HL-60/S4 treated with retinoic acid at 250 ng/mL for 4 days and 3 days (cell line): ENCODE data around the gene ANGPTL4.
"Not testable (repeated sequence)": the region's sequence is repeated elsewhere in the genome, so short reads cannot be mapped to it uniquely, and the experiment has no call there.

ENCODE experiments used
- in situ Hi-C: fragments of 300-500 bp; cut with MboI; formaldehyde crosslinking; loops from 2 replicates; pipeline ENCODE4 v1.7.0; 2022; ENCODE audit warnings: low sequenced_read_pairs

The ANGPTL4 gene

DNA sequence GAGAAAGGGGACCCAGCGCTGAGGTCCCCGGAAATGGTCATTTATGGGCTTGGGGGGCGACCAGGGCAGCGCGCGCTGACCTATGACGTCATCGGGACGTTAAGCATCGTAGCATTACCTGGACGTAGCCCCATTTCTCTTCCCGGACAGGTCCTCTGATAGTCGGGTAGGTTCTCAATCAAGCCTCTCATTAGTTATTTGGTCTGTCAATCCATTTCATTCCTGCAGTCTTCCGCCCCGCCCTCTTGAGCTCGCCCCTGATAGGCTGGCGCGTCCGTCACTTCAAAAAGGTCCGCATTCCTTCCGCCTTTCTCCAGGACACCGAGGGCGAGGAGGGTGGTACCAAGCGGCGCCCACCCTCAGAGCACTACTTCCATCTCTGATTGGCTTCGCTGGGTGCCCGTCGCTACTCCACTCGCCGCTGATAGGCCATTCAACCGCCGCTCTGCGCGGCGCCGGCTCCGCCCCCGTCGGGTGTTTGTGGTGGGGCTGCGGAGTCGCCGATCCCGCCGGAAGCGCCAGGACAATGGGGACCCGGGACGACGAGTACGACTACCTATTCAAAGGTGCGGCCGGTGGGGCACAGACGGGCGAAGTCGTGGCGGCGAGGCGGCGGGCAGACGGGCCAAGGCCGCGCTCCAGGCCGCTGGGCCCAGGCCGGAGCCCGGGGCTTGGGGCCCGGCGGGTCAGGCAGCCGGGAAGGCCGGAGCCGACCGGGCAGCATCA, 26.1 kb downstream of the ANGPTL4 start, which contains the start of gene RAB11B:
TSS of gene RAB11B (plus strand) at position 470 of the 726 bp plus-strand sequence. CDS start at position 527, 57 bp downstream.
- in situ Hi-C loops, result no loop called here

DNA sequence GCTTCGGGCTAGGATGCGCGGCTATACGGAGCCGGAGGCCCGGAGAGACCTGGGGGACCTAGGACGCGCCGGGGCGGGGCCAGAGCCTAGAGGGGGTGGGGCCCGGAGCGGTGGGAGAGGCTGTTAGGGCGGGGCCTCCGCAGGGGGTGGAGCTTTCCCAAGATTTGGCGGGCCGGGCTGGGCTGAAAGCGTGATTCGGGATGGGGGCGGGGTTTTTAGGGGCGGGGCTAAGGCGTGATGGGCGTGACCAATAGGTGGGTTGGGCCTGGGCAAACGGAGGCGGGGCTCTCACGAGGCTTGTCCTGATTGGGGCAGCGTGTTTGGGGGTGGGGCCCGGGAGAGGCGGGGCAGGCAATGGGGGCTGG, 26.6 kb downstream of the ANGPTL4 start:
- in situ Hi-C loops, result no loop called here

DNA sequence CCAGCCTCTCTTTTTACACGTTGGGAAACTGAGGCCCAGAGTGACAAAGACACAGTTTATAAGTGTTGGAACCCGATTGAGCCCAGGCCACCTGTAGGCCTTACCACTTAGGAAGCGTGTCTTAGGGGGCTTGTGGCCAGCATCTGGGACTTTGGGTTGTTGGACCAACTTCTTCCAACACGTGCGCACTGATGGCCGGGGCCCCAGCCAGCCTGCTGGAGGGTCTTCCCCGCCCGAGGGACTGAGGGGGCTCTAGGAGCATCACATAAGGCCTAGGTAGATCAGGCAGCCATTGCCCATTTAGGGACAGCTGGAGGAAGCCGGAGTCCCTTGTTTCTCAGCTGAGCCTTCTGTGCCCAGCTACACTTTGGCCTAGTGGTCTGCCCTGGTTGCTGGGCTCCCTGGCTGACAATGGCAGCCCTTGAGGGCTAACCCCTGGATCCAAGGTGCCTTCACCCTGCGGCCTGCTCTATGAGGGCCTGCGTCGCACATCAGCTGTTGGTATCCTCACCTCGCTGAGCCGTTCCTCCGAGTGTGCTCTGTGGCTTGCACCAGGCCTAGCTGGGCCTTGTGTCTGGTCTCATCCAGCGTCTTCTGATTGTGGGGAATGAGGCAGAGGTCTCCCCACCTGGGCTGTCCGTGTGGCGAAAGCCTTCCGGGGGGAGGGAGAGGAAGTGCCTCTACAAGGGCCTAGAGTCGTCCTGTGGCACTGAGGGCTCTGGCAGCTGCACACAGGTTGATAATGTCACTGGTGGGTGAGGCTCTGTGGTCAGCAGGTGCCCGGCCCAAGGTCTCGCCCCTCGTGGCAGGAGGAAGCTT, 27.5 kb downstream of the ANGPTL4 start:
- in situ Hi-C loops, result no loop called here

DNA sequence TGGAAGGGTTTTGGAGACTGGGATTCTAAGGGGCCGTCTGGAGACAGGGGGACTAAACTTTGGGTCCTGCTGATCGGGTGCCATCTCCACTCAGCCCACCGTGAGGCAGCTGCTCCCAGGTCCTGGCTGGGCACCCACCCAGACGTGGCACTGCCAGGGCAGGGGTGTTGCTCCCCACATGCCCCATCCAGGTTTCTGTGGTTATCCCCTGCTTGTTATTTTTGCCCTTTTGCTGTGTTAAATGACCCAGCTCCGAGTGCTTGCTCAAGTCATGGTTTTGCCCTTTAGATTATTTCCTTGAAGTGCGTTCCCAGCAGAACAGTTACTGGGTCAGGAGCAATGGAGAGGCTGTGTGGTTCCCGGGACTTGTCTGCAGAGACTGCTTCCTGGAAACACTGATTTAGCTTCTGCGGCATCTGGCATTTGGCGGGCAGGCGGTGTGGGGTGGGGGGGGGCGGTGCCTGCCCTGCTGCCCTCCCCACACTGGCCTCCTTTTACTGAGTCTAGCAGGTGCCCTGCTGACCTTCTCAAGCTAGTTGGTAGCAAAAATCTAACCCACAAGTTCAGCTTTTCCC, 28.1 kb downstream of the ANGPTL4 start:
- in situ Hi-C loops, result no loop called here

DNA sequence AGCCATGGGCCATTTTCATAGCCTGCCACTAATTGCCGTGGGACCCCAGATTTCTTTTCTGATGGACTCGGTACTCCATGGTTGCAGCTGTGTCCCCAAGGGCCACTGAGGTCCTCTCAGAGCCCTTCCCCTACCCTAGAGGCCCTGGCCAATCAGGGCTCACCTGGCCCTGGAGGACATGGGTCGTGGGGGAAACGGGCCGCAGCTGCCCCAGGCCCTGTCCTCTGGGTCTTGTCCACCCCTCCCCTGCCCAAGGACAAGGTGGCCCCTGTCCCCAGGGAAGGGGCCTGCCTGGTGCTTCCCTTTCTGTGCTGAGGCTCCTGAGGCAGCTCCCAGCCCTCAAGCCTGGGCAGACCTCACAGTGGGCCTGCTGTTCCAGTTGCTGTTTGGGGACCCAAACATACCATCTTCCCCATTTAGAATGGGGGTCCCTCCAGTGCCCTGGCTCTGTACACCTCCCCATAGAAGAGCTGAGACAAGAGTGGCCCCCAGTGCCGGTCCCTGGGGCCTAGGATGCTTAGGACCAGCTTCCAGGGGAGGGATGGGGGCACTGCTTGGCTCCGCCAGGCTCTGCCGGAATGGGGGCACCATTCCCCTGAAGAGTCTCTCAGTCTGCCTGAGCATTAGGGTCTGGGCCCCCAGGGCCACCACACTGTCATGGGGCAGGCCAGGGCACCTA, 29.4 kb downstream of the ANGPTL4 start:
- in situ Hi-C loops, result no loop called here

DNA sequence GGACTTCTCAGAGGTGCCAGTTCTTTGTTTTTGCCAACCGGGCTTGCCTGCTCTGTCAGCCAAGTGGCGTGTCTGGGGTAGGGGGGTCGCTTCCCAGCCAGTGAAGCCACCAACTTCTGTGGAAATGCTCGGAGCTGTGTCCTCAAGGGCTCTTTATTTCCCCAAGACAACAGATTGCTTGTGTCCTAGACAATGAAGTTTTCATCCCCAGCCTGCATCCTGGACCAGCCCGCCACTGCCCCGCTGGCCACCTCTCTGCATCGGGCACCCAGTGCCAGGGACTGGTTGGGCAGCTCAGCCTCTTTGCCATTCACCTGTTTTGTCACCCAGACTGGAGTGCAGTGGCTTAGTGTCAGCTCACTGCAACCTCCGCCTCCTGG, 29.9 kb downstream of the ANGPTL4 start:
- in situ Hi-C loops, result no loop called here

DNA sequence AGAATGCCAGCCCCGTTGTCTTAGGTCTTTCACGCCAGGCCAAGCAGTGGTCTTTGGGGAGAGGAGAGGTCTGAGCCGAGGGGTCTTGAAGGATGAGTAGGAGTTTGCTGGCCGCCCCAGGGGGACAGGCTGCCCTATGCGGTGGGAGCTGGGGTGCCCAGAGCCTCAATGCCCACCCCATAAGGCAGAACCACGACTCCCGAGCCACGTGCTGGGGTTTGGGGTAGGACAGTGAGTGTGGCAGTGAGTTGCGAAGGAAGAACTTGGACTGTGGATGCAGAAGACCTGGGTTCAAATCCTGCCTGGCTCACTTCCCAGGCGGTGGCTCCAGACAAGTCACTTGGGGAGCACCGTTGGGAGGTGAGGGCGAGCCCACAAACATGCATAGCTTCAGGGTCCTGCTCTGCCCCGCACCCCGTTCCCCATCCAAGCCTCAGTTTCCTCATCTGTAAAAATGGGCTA, 31.7 kb downstream of the ANGPTL4 start:
- in situ Hi-C loops, result no loop called here

DNA sequence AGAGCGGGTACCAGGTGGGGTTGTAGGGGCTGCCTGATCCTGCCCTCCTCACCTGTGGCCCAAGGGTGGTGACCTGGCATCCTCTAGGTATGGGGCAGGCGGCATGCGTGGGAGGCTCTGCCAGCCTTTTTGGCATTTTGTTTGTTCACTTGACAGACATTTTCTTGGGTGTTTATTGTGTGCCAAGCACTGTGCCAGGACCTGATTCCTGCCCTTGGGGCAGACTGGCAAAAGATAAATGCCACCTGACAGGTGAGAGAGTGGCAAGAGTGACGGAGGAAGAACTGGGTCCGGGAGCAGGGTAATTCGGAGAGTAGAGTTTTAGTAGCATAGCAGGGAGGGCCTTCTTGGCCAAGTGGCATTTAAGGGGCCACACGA, 32.2 kb downstream of the ANGPTL4 start:
- in situ Hi-C loops, result no loop called here

DNA sequence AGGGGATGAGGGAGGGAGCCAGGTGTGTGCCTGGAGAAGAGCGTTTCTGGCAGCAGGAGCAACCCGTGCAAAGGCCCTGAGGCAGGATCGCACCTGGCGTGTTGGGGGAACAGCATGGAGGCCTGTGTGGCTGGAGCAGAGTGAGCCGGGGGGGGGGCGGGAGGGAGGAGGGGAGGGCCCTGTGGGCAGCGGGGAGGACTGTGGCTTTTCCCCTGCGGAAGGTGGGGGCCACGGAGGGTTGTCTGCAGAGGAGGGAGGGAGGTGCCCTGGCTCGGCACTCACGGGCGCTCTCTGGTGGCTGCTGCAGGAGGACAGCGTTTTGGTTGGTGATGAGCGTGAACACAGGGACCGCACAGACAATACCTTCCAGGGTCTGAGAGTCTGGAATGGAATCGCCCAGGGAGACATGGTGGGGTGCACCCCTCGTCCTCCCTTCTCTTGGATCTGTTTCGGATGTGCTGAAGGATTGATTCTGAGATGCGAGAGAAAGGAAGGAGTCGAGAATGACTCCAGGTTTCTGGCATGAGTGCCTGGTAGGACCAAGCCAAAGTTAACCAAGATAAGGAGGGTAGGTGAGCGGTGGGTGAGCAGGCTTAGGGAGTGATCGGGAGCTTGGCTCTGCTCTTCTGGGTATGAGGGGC, 32.7 kb downstream of the ANGPTL4 start:
- in situ Hi-C loops, result no loop called here

DNA sequence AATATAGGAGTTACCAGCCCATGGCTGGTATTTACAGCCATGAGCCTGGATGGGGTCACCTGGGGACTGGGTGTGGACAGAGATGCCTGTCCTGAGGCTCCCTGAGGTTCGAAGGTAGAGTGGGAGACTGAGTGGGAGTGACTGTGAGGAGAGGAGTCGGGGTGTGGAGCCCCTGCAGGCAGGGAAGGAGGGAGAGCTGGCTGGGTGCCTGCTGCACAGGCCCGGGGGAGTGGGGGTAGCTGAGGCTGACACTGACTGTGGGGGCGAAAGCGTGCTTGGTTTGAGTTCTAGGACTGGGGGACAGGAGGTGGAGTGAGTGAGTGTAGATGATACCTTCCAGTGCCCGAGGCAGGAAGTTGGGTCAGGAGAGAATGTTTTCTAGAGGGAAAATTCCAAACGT, 33.3 kb downstream of the ANGPTL4 start:
- in situ Hi-C loops, result no loop called here

DNA sequence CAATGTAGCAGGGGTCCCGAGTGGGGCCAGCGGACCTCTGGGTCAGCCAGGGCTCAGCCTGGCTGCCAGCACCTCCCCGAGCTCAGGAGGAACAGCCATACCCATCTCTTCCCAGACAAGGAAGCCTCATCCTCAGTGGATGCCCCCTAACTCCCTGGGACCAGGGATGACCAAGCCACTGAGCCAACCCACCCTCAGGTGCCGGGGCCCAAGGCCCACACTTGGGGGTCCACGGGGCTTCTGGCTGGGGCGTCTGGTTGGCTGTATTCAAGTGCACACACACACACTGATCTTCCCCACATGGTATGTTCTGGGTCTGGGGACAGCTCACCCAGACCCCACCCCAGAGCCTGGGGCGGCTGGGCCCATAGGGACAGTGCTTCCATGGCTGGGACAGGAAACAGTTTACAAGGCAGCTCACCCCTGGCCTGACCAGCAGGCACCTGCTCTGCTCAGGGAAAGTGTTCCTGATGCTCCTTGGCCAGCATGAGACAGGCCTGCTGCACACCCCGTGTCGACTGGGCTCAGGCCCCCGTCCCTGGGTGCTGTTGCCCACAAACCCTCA, 33.9 kb downstream of the ANGPTL4 start:
- in situ Hi-C loops, result no loop called here

DNA sequence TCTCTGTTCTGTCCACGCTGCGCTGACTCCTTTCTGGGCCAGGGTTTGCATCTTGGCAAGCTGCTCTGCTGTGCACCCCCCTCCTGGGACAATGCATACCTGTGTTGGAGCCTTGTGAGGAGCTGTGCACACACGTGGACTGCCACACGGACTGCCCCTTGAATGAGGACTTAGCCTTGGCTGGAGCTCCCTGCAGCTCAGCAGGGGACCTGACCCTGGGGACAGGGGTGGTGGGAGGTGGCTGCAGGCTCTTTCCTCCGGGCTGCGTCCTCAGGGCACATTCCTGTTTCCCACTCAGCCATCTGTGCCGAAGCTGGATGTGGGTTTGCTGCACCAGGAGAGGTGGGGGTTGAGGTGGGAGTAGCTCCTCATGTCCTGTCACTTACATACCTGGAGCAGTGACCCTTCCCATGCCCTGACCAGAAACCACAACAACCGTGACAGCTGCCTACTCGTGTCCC, 34.4 kb downstream of the ANGPTL4 start:
- in situ Hi-C loops, result no loop called here

DNA sequence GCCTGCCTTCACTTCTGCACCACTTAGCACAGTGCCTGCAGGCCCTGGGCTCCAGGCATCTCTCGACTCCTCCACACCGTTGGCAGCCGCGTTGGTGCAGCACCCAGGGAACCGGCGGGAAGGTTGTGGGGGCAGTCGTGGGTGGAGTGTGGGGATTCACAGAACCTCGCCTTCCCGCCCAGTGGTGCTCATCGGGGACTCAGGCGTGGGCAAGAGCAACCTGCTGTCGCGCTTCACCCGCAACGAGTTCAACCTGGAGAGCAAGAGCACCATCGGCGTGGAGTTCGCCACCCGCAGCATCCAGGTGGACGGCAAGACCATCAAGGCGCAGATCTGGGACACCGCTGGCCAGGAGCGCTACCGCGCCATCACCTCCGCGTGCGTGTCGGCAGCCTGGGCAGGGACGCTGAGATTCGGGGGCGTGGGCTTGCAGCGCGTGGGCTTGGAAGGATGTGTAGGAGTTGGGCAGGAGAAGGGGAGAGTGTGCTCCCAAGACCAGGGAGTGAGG, 35.8 kb downstream of the ANGPTL4 start:
- in situ Hi-C loops, result no loop called here

DNA sequence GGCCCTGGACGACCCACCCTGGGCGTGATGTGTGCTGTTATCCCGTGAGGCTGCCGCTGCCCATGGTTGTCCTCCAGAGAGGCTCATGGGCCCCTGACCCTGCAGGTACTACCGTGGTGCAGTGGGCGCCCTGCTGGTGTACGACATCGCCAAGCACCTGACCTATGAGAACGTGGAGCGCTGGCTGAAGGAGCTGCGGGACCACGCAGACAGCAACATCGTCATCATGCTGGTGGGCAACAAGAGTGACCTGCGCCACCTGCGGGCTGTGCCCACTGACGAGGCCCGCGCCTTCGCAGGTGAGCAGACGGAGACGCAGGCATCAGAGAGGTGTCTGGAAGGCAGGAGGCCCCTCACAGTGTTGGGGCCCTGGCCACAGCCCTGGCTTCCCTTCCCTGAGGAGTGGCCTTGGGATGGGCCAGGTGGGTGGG, 38.0 kb downstream of the ANGPTL4 start:
- in situ Hi-C loops, result no loop called here

DNA sequence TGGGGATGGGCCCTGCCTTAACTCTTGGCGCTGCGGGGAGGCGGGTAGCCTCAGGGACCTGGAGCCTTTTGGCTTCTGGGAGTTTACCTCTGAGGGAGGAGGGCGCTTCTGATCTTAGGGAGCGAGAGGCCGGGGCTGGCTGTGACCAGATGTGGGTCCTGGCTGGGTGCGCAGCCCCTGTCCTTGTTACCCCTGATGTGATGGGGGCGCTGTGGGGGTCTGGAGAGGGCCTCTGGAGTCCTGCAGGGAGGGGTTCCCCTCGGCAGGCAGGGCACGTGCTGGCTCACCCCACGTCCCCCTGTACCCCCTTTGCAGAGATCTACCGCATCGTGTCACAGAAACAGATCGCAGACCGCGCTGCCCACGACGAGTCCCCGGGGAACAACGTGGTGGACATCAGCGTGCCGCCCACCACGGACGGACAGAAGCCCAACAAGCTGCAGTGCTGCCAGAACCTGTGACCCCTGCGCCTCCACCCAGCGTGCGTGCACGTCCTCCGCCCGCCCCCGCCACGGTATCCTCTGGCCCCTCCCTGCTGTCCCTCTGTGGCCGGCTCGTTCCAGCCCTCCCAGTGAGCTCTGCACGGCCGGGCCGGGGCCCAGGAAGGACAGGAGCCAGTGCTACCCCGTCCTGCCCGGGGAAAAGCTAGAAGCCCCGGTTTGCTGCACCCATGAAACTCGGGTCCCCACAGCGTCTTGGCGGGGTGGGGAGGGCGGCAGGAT, 39.3 kb downstream of the ANGPTL4 start:
- in situ Hi-C loops, result no loop called here

DNA sequence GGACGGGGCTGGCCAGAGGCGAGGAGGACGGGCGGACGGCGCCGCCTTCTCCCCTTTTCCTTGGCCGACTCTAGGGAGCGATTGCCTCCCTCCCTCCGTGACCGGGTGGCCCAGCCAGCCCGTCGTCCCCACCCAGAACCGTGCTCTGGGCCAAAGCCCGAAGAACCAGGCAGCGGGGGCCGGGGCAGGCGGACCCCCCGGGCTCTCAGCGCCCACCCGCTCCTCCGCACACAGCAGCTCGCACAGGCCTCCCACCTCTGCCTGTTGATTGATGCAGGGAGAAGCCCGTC, 39.8 kb downstream of the ANGPTL4 start:
- in situ Hi-C loops, result no loop called here

DNA sequence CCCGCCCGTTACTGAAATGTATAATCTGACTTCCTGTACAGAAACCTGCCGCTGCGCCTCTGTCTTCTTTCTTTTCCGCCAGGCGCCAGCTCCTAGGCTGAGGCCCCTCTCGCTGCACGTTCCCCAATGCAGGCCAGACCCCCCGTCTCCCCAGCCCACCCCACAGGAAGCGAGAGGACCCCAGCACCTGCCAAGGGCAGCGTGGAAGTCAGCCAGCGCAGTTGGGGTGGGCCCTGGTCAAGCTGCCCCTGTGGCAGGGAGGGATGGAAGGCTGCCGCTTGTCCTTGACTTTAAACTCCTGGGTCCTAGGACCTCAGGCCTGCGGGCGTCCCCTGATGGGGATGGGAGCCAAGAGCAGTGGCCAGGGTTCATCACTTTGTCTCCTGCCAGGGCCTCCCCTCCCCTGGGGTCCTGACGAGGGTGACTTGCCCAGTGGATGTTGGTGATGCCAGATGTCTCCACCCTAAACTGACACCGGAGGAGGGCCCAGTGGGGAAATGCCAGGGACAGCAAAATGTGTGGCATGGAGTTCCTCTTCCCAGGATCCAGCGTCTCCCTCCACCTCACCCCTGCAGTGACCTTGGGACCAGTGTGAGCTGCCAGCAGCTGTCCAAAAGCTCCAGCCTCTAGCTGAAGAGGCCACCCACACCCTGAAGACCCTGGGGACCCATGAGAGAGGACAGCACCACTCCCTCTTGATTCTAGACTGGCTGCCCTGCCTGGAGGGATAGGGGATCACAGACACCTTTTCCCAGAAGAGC, 40.6 kb downstream of the ANGPTL4 start:
- in situ Hi-C loops, result no loop called here

DNA sequence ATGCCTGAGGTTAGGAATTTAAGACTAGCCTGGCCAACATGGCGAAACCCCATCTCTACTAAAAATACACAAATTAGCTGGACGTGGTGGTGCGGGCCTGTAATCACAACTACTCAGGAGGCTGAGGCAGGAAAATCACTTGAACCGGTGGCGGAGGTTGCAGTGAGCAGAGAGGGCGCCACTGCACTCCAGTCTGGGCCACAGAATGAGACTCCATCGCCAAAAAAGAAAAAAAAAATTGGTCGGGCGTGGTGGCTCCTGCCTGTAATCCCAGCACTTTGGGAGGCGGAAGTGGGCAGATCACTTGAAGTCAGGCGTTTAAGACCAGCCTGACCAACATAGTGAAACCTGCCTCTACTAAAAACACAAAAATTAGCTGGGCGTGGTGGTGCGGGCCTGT, 46.8 kb downstream of the ANGPTL4 start:
- in situ Hi-C loops, result not testable (repeated sequence)
